ENCODE results near the gene HADHA. TPM values are rescaled to one million over a fixed set of nuclear protein-coding genes. Genes with fewer than 3 reads are reported as not detected.

Gene HADHA
- total and polyA plus RNA-seq, 4 donors, result 35.2 to 117 (median 94.2) TPM

DNA sequence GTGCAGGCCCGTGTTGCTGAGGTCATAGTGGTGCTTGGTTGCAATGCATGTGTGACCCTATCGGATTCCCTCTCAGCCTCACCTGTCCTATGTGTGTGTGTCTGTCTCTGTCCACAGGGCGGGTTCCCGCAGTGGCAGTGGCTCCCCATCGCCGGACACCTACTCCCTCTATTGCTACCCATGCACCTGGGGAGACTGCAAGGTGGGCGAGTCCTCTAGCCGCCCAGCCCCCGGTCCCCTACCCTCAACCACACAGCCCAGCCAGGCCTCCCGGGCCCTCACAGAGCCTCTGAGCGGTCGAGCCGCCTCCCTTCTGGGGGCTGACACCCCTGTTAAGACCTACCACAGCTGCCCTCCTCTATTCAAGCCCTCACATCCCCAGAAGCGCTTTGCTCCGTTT, 57.3 kb downstream of the HADHA start:
- DNase-seq, result no peak
- TF ChIP-seq, protein P1, sequence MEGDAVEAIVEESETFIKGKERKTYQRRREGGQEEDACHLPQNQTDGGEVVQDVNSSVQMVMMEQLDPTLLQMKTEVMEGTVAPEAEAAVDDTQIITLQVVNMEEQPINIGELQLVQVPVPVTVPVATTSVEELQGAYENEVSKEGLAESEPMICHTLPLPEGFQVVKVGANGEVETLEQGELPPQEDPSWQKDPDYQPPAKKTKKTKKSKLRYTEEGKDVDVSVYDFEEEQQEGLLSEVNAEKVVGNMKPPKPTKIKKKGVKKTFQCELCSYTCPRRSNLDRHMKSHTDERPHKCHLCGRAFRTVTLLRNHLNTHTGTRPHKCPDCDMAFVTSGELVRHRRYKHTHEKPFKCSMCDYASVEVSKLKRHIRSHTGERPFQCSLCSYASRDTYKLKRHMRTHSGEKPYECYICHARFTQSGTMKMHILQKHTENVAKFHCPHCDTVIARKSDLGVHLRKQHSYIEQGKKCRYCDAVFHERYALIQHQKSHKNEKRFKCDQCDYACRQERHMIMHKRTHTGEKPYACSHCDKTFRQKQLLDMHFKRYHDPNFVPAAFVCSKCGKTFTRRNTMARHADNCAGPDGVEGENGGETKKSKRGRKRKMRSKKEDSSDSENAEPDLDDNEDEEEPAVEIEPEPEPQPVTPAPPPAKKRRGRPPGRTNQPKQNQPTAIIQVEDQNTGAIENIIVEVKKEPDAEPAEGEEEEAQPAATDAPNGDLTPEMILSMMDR (IDR thresholded peaks at IDR 0.05; ENCODE audit: control extremely low read depth, extremely low read depth), result no peak

DNA sequence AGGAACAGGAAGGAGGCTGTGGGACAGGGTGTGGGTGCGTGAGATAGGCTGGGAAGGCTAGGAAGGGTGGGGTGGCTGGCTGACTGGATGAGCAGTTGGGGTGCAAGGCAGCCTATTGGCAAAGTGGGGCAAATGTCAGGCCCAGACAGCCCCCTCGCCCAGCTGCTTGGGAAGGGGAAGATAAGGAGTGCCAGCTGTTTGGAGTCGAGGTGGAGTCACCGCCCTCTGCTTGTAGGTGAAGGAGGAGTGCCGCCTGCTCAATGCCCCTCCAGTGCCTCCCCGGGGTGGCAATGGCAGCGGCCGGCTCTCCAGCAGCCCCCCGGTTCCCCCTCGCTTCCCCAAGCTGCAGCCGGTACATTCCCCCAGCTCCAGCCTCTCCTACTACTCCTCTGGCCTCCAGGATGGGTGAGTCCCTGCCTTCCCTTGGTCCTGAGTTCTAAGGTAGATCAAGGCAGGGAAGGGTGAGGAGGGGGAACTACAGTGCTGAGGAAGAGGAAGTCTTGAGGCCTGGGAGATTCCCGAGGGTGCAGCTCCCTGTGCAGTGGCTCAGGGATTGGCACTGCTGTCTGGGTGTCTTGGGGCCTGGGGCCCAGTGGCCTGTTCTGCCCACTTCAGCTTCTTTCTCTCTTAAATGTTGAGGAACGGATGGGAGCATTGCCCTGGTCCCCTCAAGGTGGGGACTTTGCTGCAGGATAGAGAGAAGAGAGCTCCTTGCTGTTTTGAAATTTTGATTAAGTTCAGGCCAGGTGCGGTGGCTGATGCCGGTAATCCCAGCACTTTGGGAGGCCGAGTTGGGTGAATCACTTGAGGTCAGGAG, 58.3 kb downstream of the HADHA start:
- Histone ChIP-seq H3K4me3 (no peak overlapping the region), H3K9me3 (ENCODE audit: control insufficient read depth in 4 of 4, insufficient read depth in 3 of 4, low read length in 3 of 4) (no peaks in the 10 kb centered on the region), H3K27ac (ENCODE audit: low read depth in 1 of 2, low read length in 1 of 2) (no peak overlapping the region), H3K36me3 (ENCODE audit: control insufficient read depth in 4 of 4, insufficient read depth in 4 of 4, low read length in 4 of 4) (peaks cover 6 to 14% (median 10%) of the 10 kb centered on the region in 4 donors), H3K4me1 (ENCODE audit: control insufficient read depth in 5 of 5, insufficient read depth in 5 of 5, low read length in 5 of 5) (peaks cover 0 to 4% (median 0%) of the 10 kb centered on the region in 5 donors), H3K27me3 (ENCODE audit: control insufficient read depth in 3 of 3, insufficient read depth in 3 of 3, low read length in 2 of 3) (peaks cover 0 to 3% (median 0%) of the 10 kb centered on the region in 3 donors), H3K9ac (ENCODE audit: insufficient read depth in 1 of 2, low read length in 2 of 2) (no peak overlapping the region)
- TF ChIP-seq, protein P1 (IDR thresholded peaks at IDR 0.05; ENCODE audit: control extremely low read depth, extremely low read depth), result no peak
- ATAC-seq (ENCODE audit: insufficient read depth, low FRiP score), result no peak
- WGBS, 2 donors, result 90 to 93% methylated on average over 16 of the region's 16 CpGs
- no peak for DNase-seq

More for the DNA sequence above, 57.3 kb downstream of the HADHA start:
- Histone ChIP-seq H3K36me3 (ENCODE audit: control insufficient read depth in 4 of 4, insufficient read depth in 4 of 4, low read length in 4 of 4) (peaks cover 9 to 24% (median 15%) of the 10 kb centered on the region in 4 donors), H3K27me3 (ENCODE audit: control insufficient read depth in 3 of 3, insufficient read depth in 3 of 3, low read length in 2 of 3) (peaks cover 0 to 3% (median 0%) of the 10 kb centered on the region in 3 donors), H3K4me3 (no peak overlapping the region), H3K9ac (ENCODE audit: insufficient read depth in 1 of 2, low read length in 2 of 2) (no peak overlapping the region), H3K27ac (ENCODE audit: low read depth in 1 of 2, low read length in 1 of 2) (no peak overlapping the region), H3K9me3 (ENCODE audit: control insufficient read depth in 4 of 4, insufficient read depth in 3 of 4, low read length in 3 of 4) (no peaks in the 10 kb centered on the region), H3K4me1 (ENCODE audit: control insufficient read depth in 5 of 5, insufficient read depth in 5 of 5, low read length in 5 of 5) (peaks cover 0 to 4% (median 0%) of the 10 kb centered on the region in 5 donors)
- no peak for ATAC-seq (ENCODE audit: insufficient read depth, low FRiP score)
- 94 to 96% methylated on average over 15 of the region's 15 CpGs for WGBS, 2 donors

DNA sequence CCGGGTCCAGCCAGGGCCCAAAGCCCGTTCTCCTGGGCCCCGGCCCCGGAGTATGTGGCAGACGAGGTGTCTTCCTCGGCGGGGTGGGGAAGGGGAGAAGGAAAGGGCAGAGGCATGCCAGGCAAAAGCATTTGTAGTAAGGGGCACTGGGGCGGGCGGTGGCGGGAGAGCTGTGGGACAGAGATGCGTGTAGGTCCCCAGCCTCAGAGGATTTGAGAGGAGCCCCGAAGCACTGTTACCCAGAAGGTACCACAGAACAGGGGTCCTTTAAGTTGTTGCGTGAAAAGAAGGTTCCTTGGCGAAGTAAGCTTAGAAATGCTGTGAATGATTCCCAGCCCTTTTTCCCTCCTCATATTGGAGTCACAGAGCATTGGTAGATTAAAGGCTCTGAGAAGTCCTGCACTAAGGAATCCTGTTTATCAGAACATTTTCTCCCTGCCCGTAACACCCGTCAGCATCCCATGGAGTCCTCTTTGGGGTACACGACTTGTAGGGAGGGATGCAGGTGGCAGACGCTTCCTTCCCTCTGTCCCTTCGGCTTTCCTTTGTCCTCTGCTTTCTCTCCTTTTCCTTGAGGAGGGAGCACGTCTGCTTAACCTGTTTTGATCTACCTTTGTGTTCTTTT, 59.0 kb downstream of the HADHA start:
- peaks cover 0 to 4% (median 0%) of the 10 kb centered on the region in 5 donors for H3K4me1 ChIP-seq (ENCODE audit: control insufficient read depth in 5 of 5, insufficient read depth in 5 of 5, low read length in 5 of 5)
- H3K4me3 ChIP-seq, result no peak overlapping the region
- H3K9me3 ChIP-seq (ENCODE audit: control insufficient read depth in 4 of 4, insufficient read depth in 3 of 4, low read length in 3 of 4), result no peaks in the 10 kb centered on the region
- peaks cover 0 to 3% (median 0%) of the 10 kb centered on the region in 3 donors for H3K27me3 ChIP-seq (ENCODE audit: control insufficient read depth in 3 of 3, insufficient read depth in 3 of 3, low read length in 2 of 3)
- H3K36me3 ChIP-seq (ENCODE audit: control insufficient read depth in 4 of 4, insufficient read depth in 4 of 4, low read length in 4 of 4), result peaks cover 4 to 12% (median 5%) of the 10 kb centered on the region in 4 donors
- ATAC-seq (ENCODE audit: insufficient read depth, low FRiP score) (no peak), DNase-seq (peak in 2 of 3 donors; percentile 18 to 35)
- H3K27ac ChIP-seq (ENCODE audit: low read depth in 1 of 2, low read length in 1 of 2), result no peak overlapping the region
- TF ChIP-seq, protein P1 (IDR thresholded peaks at IDR 0.05; ENCODE audit: control extremely low read depth, extremely low read depth), result no peak
- H3K9ac ChIP-seq (ENCODE audit: insufficient read depth in 1 of 2, low read length in 2 of 2), result peak overlapping the region in 1 of 2 donors; percentile 61
- WGBS, 2 donors, result 51 to 52% methylated on average over 20 of the region's 20 CpGs

Data from lung (tissue), 12 donors.